ENCODE measurements around the gene ACER3.
A peak's percentile ranks its signal among the peaks of the same experiment; 100 is the strongest.

The ACER3 gene

GRCh38 chr11:77065878-77066228, 205.1 kb downstream of the ACER3 start:
- Histone ChIP-seq H3K9ac (ENCODE audit: low read length) (peak overlapping the region; percentile 73), H3K36me3 (replicated peaks; ENCODE audit: low read depth, low read length) (no peaks in the 10 kb centered on the region), H3K27me3 (ENCODE audit: low read depth, low read length) (peaks cover 15% of the 10 kb centered on the region), H2AFZ (ENCODE audit: low read depth, low read length) (peak overlapping the region; percentile 81), H3K4me2 (ENCODE audit: low read length) (peak overlapping the region; percentile 87), H3K4me1 (ENCODE audit: low read length) (peaks cover 16% of the 10 kb centered on the region), H4K20me1 (ENCODE audit: insufficient read depth, low read length) (no peaks in the 10 kb centered on the region), H3K27ac (ENCODE audit: low read length) (no peak overlapping the region), H3K79me2 (ENCODE audit: low read length) (no peaks in the 10 kb centered on the region), H3K9me3 (ENCODE audit: insufficient read depth, low read length) (no peaks in the 10 kb centered on the region), H3K4me3 (ENCODE audit: low read length) (peak overlapping the region; percentile 85)
- TF ChIP-seq CTCF (IDR thresholded peaks at IDR 0.05; ENCODE audit: low read depth, low read length) (no peak), EZH2phosphoT487 (IDR thresholded peaks at IDR 0.05; ENCODE audit: low read depth) (no peak)

GRCh38 chr11:77066229-77067042, 205.7 kb downstream of the ACER3 start, which contains the start of gene CAPN5:
Gene CAPN5 (plus strand): TSS chr11:77066971. CDS start chr11:77084887, 17,916 bp downstream.
- Histone ChIP-seq H3K4me2 (ENCODE audit: low read length) (peak within 1 kb of the TSS; percentile 87), H3K79me2 (ENCODE audit: low read length) (no peaks in the 10 kb centered on the region), H4K20me1 (ENCODE audit: insufficient read depth, low read length) (no peaks in the 10 kb centered on the region), H3K4me1 (ENCODE audit: low read length) (peaks cover 16% of the 10 kb centered on the region), H3K4me3 (ENCODE audit: low read length) (peak within 1 kb of the TSS; percentile 85), H3K9me3 (ENCODE audit: insufficient read depth, low read length) (no peaks in the 10 kb centered on the region), H3K9ac (ENCODE audit: low read length) (peak within 1 kb of the TSS; percentile 73), H3K27ac (ENCODE audit: low read length) (no peak within 1 kb of the TSS), H2AFZ (ENCODE audit: low read depth, low read length) (peak within 1 kb of the TSS; percentile 81), H3K27me3 (ENCODE audit: low read depth, low read length) (peaks cover 16% of the 10 kb centered on the region), H3K36me3 (replicated peaks; ENCODE audit: low read depth, low read length) (no peaks in the 10 kb centered on the region)
- TF ChIP-seq EZH2phosphoT487 (IDR thresholded peaks at IDR 0.05; ENCODE audit: low read depth) (no peak), CTCF (IDR thresholded peaks at IDR 0.05; ENCODE audit: low read depth, low read length) (peak; percentile 35)

GRCh38 chr11:77067861-77068443, 207.2 kb downstream of the ACER3 start:
- TF ChIP-seq EZH2phosphoT487 (IDR thresholded peaks at IDR 0.05; ENCODE audit: low read depth) (no peak), CTCF (IDR thresholded peaks at IDR 0.05; ENCODE audit: low read depth, low read length) (no peak)
- Histone ChIP-seq H3K36me3 (replicated peaks; ENCODE audit: low read depth, low read length) (no peaks in the 10 kb centered on the region), H2AFZ (ENCODE audit: low read depth, low read length) (no peak overlapping the region), H3K27ac (ENCODE audit: low read length) (no peak overlapping the region), H3K4me2 (ENCODE audit: low read length) (0 out of 2 replicates have a peak overlapping the region, but pooled peaks have one; percentile 83), H3K9ac (ENCODE audit: low read length) (no peak overlapping the region), H3K79me2 (ENCODE audit: low read length) (no peaks in the 10 kb centered on the region), H3K9me3 (ENCODE audit: insufficient read depth, low read length) (no peaks in the 10 kb centered on the region), H3K4me3 (ENCODE audit: low read length) (no peak overlapping the region), H3K4me1 (ENCODE audit: low read length) (peaks cover 20% of the 10 kb centered on the region), H4K20me1 (ENCODE audit: insufficient read depth, low read length) (no peaks in the 10 kb centered on the region), H3K27me3 (ENCODE audit: low read depth, low read length) (peaks cover 16% of the 10 kb centered on the region)
